ENCODE results near the gene FAM13A. TPM values are rescaled to one million over a fixed set of nuclear protein-coding genes. Genes with fewer than 3 reads are reported as not detected.
"Not testable (repeated sequence)": the region's sequence is repeated elsewhere in the genome, so short reads cannot be mapped to it uniquely, and the experiment has no call there.

FAM13A gene
- total RNA-seq, 2 experiments from 2014 or later: 5.0 to 5.1 TPM

GRCh38 chr4:89009761-89010369, 47.1 kb downstream of the FAM13A start:
- intact Hi-C loops (cut with DNase I, micrococcal nuclease): no loop called here
- H3K27ac Mint-ChIP-seq: no peak overlapping the region
- no peaks in the 10 kb centered on the region for H3K36me3 Mint-ChIP-seq (ENCODE audit: low read depth)
- H3K4me3 Mint-ChIP-seq: no peak overlapping the region
- H3K9me3 Mint-ChIP-seq (ENCODE audit: low read depth): peaks cover 4% of the 10 kb centered on the region
- CTCF ChIA-PET: interaction anchor here (0.6 to 1.7 kb wide), 4 partner anchors 8 to 304 kb away, joined by 3 to 5 read pairs (median 4); no protein-coding TSS in a partner anchor
- H3K27me3 Mint-ChIP-seq: peaks cover 2% of the 10 kb centered on the region
- POLR2A ChIA-PET: no interaction called here
- ATAC-seq: no peak
- no peak for DNase-seq
- no peaks in the 10 kb centered on the region for H3K4me1 Mint-ChIP-seq

GRCh38 chr4:89009115-89009514, 47.9 kb downstream of the FAM13A start:
- H3K27ac Mint-ChIP-seq: no peak overlapping the region
- CTCF ChIA-PET: interaction anchor here (0.6 to 1.7 kb wide), 5 partner anchors 9 to 264 kb away, joined by 3 to 5 read pairs (median 3); no protein-coding TSS in a partner anchor
- intact Hi-C loops (cut with DNase I, micrococcal nuclease): no loop called here
- no peaks in the 10 kb centered on the region for H3K9me3 Mint-ChIP-seq (ENCODE audit: low read depth)
- H3K36me3 Mint-ChIP-seq (ENCODE audit: low read depth): no peaks in the 10 kb centered on the region
- POLR2A ChIA-PET: no interaction called here
- ATAC-seq (no peak), DNase-seq (no peak)
- peaks cover 2% of the 10 kb centered on the region for H3K27me3 Mint-ChIP-seq
- H3K4me1 Mint-ChIP-seq: no peaks in the 10 kb centered on the region
- H3K4me3 Mint-ChIP-seq: no peak overlapping the region

- no peaks in the 10 kb centered on the region for H3K4me1 Mint-ChIP-seq
- no peak for DNase-seq
- H3K27me3 Mint-ChIP-seq: peaks cover 2% of the 10 kb centered on the region
- ATAC-seq: no peak
- H3K4me3 Mint-ChIP-seq: no peak overlapping the region
- no peaks in the 10 kb centered on the region for H3K36me3 Mint-ChIP-seq (ENCODE audit: low read depth)
- ChIA-PET POLR2A (no interaction called here), CTCF (interaction anchor here (0.6 to 1.7 kb wide), 2 partner anchors 8 to 54 kb away, joined by 3 read pairs; no protein-coding TSS in a partner anchor)
- intact Hi-C loops (cut with DNase I, micrococcal nuclease): no loop called here
- H3K9me3 Mint-ChIP-seq (ENCODE audit: low read depth): no peaks in the 10 kb centered on the region
- no peak overlapping the region for H3K27ac Mint-ChIP-seq
Observed at GRCh38 chr4:89008166-89008565, 48.8 kb downstream of the FAM13A start.

GRCh38 chr4:89007338-89007939, 49.5 kb downstream of the FAM13A start:
- H3K36me3 Mint-ChIP-seq (ENCODE audit: low read depth): no peaks in the 10 kb centered on the region
- peaks cover 2% of the 10 kb centered on the region for H3K27me3 Mint-ChIP-seq
- no peaks in the 10 kb centered on the region for H3K4me1 Mint-ChIP-seq
- ATAC-seq (no peak), DNase-seq (no peak)
- intact Hi-C loops (cut with DNase I, micrococcal nuclease): no loop called here
- ChIA-PET POLR2A (no interaction called here), CTCF (no interaction called here)
- H3K27ac Mint-ChIP-seq: no peak overlapping the region
- H3K4me3 Mint-ChIP-seq: no peak overlapping the region
- H3K9me3 Mint-ChIP-seq (ENCODE audit: low read depth): no peaks in the 10 kb centered on the region

GRCh38 chr4:89006307-89006706, 50.7 kb downstream of the FAM13A start:
- no peaks in the 10 kb centered on the region for H3K9me3 Mint-ChIP-seq (ENCODE audit: low read depth)
- intact Hi-C loops (cut with DNase I, micrococcal nuclease): no loop called here
- no peaks in the 10 kb centered on the region for H3K36me3 Mint-ChIP-seq (ENCODE audit: low read depth)
- H3K27ac Mint-ChIP-seq: no peak overlapping the region
- CTCF ChIA-PET: interaction anchor here (0.5 kb wide), 1 partner anchor 126 kb away, joined by 4 read pairs; no protein-coding TSS in a partner anchor
- no peak for DNase-seq
- no peaks in the 10 kb centered on the region for H3K4me1 Mint-ChIP-seq
- ATAC-seq: no peak
- H3K27me3 Mint-ChIP-seq: peaks cover 2% of the 10 kb centered on the region
- POLR2A ChIA-PET: no interaction called here
- H3K4me3 Mint-ChIP-seq: no peak overlapping the region

GRCh38 chr4:89005066-89005465, 51.9 kb downstream of the FAM13A start:
- ATAC-seq; H3K36me3 Mint-ChIP-seq (ENCODE audit: low read depth); H3K4me1 Mint-ChIP-seq; intact Hi-C loops (cut with DNase I, micrococcal nuclease); H3K27ac Mint-ChIP-seq; H3K27me3 Mint-ChIP-seq; POLR2A ChIA-PET; H3K4me3 Mint-ChIP-seq; DNase-seq; H3K9me3 Mint-ChIP-seq (ENCODE audit: low read depth): not testable (repeated sequence)
- CTCF ChIA-PET: interaction anchor here (0.6 kb wide), 1 partner anchor 19 kb away, joined by 3 read pairs; no protein-coding TSS in a partner anchor

- no peaks in the 10 kb centered on the region for H3K27me3 Mint-ChIP-seq
- no peak for DNase-seq
- H3K4me1 Mint-ChIP-seq: peaks cover 7% of the 10 kb centered on the region
- H3K4me3 Mint-ChIP-seq: no peak overlapping the region
- ChIA-PET CTCF (interaction anchor here (0.7 kb wide), 1 partner anchor 104 kb away, joined by 3 read pairs; no protein-coding TSS in a partner anchor), POLR2A (no interaction called here)
- no peaks in the 10 kb centered on the region for H3K36me3 Mint-ChIP-seq (ENCODE audit: low read depth)
- ATAC-seq: no peak
- no peak overlapping the region for H3K27ac Mint-ChIP-seq
- intact Hi-C loops (cut with DNase I, micrococcal nuclease): no loop called here
- H3K9me3 Mint-ChIP-seq (ENCODE audit: low read depth): no peaks in the 10 kb centered on the region
Observed at GRCh38 chr4:89001647-89002445, 55.1 kb downstream of the FAM13A start.

- CTCF ChIA-PET: no interaction called here
Observed at GRCh38 chr4:89000844-89001360, 56.1 kb downstream of the FAM13A start.

GRCh38 chr4:89000382-89000781, 56.6 kb downstream of the FAM13A start:
- H3K9me3 Mint-ChIP-seq (ENCODE audit: low read depth): no peaks in the 10 kb centered on the region
- H3K4me3 Mint-ChIP-seq: no peak overlapping the region
- H3K27ac Mint-ChIP-seq: no peak overlapping the region
- intact Hi-C loops (cut with DNase I, micrococcal nuclease): no loop called here
- DNase-seq (no peak), ATAC-seq (no peak)
- H3K27me3 Mint-ChIP-seq: no peaks in the 10 kb centered on the region
- peaks cover 7% of the 10 kb centered on the region for H3K4me1 Mint-ChIP-seq
- ChIA-PET CTCF (no interaction called here), POLR2A (no interaction called here)
- no peaks in the 10 kb centered on the region for H3K36me3 Mint-ChIP-seq (ENCODE audit: low read depth)

More at GRCh38 chr4:89000844-89001360, 56.1 kb downstream of the FAM13A start:
- intact Hi-C loops (cut with DNase I, micrococcal nuclease): no loop called here
- ATAC-seq (peak; percentile 19), DNase-seq (no peak)
- POLR2A ChIA-PET: no interaction called here
- Mint-ChIP-seq H3K4me1 (peaks cover 7% of the 10 kb centered on the region), H3K9me3 (ENCODE audit: low read depth) (no peaks in the 10 kb centered on the region), H3K27me3 (no peaks in the 10 kb centered on the region), H3K27ac (no peak overlapping the region), H3K36me3 (ENCODE audit: low read depth) (no peaks in the 10 kb centered on the region), H3K4me3 (no peak overlapping the region)

GRCh38 chr4:88999392-88999930, 57.5 kb downstream of the FAM13A start:
- CTCF ChIA-PET: interaction anchor here (0.8 to 2.4 kb wide), 5 partner anchors 8 to 43 kb away, joined by 3 to 6 read pairs (median 4); no protein-coding TSS in a partner anchor
- Mint-ChIP-seq H3K4me1 (peaks cover 7% of the 10 kb centered on the region), H3K4me3 (no peak overlapping the region)

GRCh38 chr4:88998891-88999290, 58.1 kb downstream of the FAM13A start:
- POLR2A ChIA-PET: no interaction called here
- no peak overlapping the region for H3K4me3 Mint-ChIP-seq
- ATAC-seq (no peak), DNase-seq (no peak)
- intact Hi-C loops (cut with DNase I, micrococcal nuclease): no loop called here
- H3K36me3 Mint-ChIP-seq (ENCODE audit: low read depth): no peaks in the 10 kb centered on the region
- no peak overlapping the region for H3K27ac Mint-ChIP-seq
- no peaks in the 10 kb centered on the region for H3K27me3 Mint-ChIP-seq
- CTCF ChIA-PET: interaction anchor here (0.9 to 2.4 kb wide), 4 partner anchors 8 to 44 kb away, joined by 3 to 6 read pairs (median 5); no protein-coding TSS in a partner anchor
- no peaks in the 10 kb centered on the region for H3K9me3 Mint-ChIP-seq (ENCODE audit: low read depth)
- H3K4me1 Mint-ChIP-seq: peaks cover 7% of the 10 kb centered on the region

More at GRCh38 chr4:88999392-88999930, 57.5 kb downstream of the FAM13A start:
- Mint-ChIP-seq H3K36me3 (ENCODE audit: low read depth) (no peaks in the 10 kb centered on the region), H3K27me3 (no peaks in the 10 kb centered on the region), H3K27ac (no peak overlapping the region), H3K9me3 (ENCODE audit: low read depth) (no peaks in the 10 kb centered on the region)
- ATAC-seq (no peak), DNase-seq (no peak)
- intact Hi-C loops (cut with DNase I, micrococcal nuclease): no loop called here
- POLR2A ChIA-PET: no interaction called here

All from activated CD4-positive, alpha-beta T cell treated with anti-CD3 and anti-CD28 coated beads for 36 hours (primary cell).